Activated CD8-positive, alpha-beta T cell treated with anti-CD3 and anti-CD28 coated beads, Interleukin-2, amount 10 ng/mL, durations not matched to agents 7 days and 5 days (primary cell): ENCODE measurements around the gene DERL3. TPM values are rescaled to one million over a fixed set of nuclear protein-coding genes. Genes with fewer than 3 reads are reported as not detected.
"Not testable (repeated sequence)": the region's sequence is repeated elsewhere in the genome, so short reads cannot be mapped to it uniquely, and the experiment has no call there.

Experiments used
- ATAC-seq: fragments of 150-1000 bp; cut with Tn5 transposase; one replicate; pipeline ENCODE4 v1.10.0; 2021; ENCODE audit warnings: moderate library complexity
- CTCF ChIA-PET: fragments of 350-600 bp; sonication (Branson Sonifier 250); formaldehyde crosslinking; loops from one replicate; lab custom pipeline; 2021; ENCODE audit warnings: antibody characterized with exemption; lab: Charles Lee
- POLR2A ChIA-PET: fragments of 350-600 bp; sonication (Branson Sonifier 250); formaldehyde crosslinking; loops from one replicate; lab custom pipeline; 2021; ENCODE audit warnings: antibody characterized with exemption; lab: Charles Lee
- DNase-seq: peaks from one replicate; pipeline ENCODE4 v3.0.0-alpha.2; 2020
- H3K27ac Mint-ChIP-seq: one replicate; pipeline ENCODE4 v1.8.0; 2021; ENCODE audit warnings: mild to moderate bottlenecking, mixed read lengths
- H3K27me3 Mint-ChIP-seq: one replicate; pipeline ENCODE4 v1.8.0; 2021; ENCODE audit warnings: low read depth, mixed read lengths
- H3K36me3 Mint-ChIP-seq: one replicate; pipeline ENCODE4 v1.8.0; 2021; ENCODE audit warnings: low read depth, mixed read lengths
- H3K4me1 Mint-ChIP-seq: one replicate; pipeline ENCODE4 v1.8.0; 2021; ENCODE audit warnings: low read depth, mixed read lengths
- H3K4me3 Mint-ChIP-seq: one replicate; pipeline ENCODE4 v1.8.0; 2021; ENCODE audit warnings: mild to moderate bottlenecking, mixed read lengths
- H3K9me3 Mint-ChIP-seq: one replicate; pipeline ENCODE4 v1.8.0; 2022; ENCODE audit warnings: mixed read lengths; ENCODE audit not compliant: insufficient read depth
- total RNA-seq, 2 experiments: library from RNA; stranded (reverse); gene quantifications; one replicate each; pipeline ENCODE4 v1.2.3, GENCODE V29; 2021

Gene DERL3
- total RNA-seq, 2 experiments from 2014 or later, result 8.1 to 10.0 TPM

DNA sequence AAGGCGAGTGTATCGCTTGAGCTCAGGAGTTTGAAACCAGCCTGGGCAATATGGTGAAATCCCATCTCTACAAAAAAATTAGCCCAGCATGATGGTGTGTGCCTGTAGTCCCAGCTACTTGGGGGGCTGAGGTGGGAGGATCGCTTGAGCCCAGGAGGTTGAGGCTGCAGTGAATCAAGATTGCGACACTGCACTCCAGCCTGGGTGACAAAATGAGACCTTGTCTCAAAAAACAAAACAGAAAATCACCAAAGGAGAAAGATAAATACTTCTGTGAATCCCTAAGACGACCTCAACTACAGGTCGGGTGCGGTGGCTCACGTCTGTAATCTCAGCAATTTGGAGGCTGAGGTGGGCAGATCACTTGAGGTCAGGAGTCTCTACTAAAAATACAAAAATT lies 21.4 kb upstream of the DERL3 start:
- H3K36me3 Mint-ChIP-seq, H3K4me3 Mint-ChIP-seq, H3K27me3 Mint-ChIP-seq, POLR2A ChIA-PET, ATAC-seq, H3K9me3 Mint-ChIP-seq, H3K27ac Mint-ChIP-seq, DNase-seq: not testable (repeated sequence)
- H3K4me1 Mint-ChIP-seq, result peaks cover 20% of the 10 kb centered on the region
- CTCF ChIA-PET, result interaction anchor here (3.8 to 4.9 kb wide), 2 partner anchors 11 to 34 kb away, joined by 42 to 54 read pairs; partner anchors contain the start of gene MIF

DNA sequence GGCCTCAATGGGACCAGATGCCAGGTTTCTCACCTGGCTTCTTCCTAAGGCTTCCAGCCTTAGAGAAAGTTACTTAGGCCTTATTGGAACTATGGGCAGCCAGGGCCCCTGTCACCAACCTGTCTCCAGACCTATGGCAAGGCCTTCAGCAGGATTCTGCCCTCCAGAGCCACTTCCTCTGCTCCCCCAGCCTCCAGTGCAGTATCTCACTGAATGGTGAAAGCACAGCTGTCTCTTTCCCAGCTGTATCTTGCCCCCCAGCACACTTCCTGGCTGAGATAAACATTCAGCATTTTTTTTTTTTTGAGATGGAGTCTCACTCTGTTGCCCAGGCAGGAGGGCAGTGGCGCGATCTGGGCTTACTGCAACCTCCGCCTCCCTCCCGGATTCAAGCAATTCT lies 20.4 kb upstream of the DERL3 start:
- ChIA-PET CTCF (interaction anchor here (2.0 to 4.9 kb wide), 4 partner anchors 10 to 89 kb away, joined by 5 to 54 read pairs (median 26); partner anchors contain the start of gene MIF), POLR2A (interaction anchor here (0.6 to 3.2 kb wide), 2 partner anchors 14 to 35 kb away, joined by 3 to 21 read pairs; partner anchors contain the start of gene MIF)
- no peaks in the 10 kb centered on the region for H3K27me3 Mint-ChIP-seq
- H3K4me1 Mint-ChIP-seq, result peaks cover 20% of the 10 kb centered on the region
- no peak for ATAC-seq
- peak overlapping the region; percentile 89 for H3K4me3 Mint-ChIP-seq
- no peaks in the 10 kb centered on the region for H3K9me3 Mint-ChIP-seq
- no peak overlapping the region for H3K27ac Mint-ChIP-seq
- H3K36me3 Mint-ChIP-seq, result no peaks in the 10 kb centered on the region
- DNase-seq, result no peak

DNA sequence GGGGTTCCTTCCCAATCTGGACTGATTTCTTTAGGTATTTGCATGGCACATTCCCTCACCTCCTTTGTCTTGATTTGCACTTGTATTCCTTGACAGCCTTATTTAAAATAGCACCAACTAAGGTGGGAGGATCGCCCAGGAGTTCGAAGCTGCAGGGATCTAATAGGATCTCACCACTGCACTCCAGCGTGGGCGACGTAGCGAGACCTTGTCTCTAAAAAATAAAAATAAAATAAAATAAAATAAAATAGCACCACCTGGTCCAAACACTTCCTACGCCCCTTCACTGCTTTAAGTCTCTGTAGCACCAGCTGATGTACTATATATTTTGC lies 19.6 kb upstream of the DERL3 start:
- no peak for ATAC-seq
- H3K27ac Mint-ChIP-seq, result peak overlapping the region; percentile 88
- no peaks in the 10 kb centered on the region for H3K27me3 Mint-ChIP-seq
- ChIA-PET CTCF (interaction anchor here (0.7 to 4.9 kb wide), 6 partner anchors 9 to 252 kb away, joined by 3 to 54 read pairs (median 7); partner anchors contain the start of gene MIF), POLR2A (interaction anchor here (0.6 to 3.2 kb wide), 4 partner anchors 14 to 638 kb away, joined by 3 to 21 read pairs (median 4); partner anchors contain the start of gene MIF)
- peaks cover 20% of the 10 kb centered on the region for H3K4me1 Mint-ChIP-seq
- H3K9me3 Mint-ChIP-seq, result no peaks in the 10 kb centered on the region
- no peaks in the 10 kb centered on the region for H3K36me3 Mint-ChIP-seq
- no peak for DNase-seq
- H3K4me3 Mint-ChIP-seq, result peak overlapping the region; percentile 89

DNA sequence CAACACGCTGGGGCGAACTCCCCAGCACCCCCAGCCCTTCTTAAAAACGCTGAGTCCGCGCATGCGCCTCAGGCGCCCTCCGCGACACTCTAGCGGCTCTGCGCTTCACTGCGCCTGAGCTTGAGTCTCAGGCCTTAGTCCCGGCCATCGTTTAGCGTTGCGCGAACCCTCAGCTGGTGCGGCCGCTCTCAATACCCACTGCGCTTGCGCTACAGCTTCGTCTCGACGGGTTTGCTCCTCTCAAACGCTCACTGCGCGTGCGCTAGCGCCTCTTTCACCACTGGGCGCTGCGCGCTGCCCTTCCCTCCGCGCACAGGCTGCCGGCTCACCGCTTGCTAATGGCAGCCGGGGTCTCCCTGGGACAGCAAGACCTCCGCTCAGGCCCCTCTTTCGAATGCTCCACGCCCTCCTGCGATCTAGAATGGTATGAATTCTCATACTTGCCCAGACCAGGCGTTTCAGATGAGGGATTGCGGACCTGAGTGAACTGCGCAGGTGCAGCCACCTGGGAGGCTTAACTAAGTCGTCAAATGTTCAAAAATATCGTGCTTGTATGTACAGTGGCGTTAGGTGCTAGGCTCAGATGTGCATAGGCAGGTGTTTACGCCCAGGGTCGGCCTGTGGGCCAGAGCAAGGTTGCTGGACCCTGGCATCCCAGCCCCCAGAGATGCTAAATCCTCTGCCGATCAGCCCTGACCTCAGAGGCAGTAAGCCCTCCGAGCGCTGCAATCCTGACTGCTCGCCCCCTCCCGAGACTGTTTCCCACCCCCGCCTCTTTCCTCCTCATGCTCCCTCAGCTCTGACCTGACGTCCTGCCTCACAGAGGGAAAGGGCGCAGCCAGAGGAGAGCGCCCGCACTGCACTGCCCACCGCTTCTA lies 19.0 kb upstream of the DERL3 start, which contains the start of gene SLC2A11:
SLC2A11 (plus strand) TSS at position 270 of the 878 bp plus-strand sequence; CDS start at position 395, 125 bp downstream.
- ATAC-seq (peak; percentile 99), DNase-seq (peak; percentile 97)
- H3K36me3 Mint-ChIP-seq, result no peaks in the 10 kb centered on the region
- H3K9me3 Mint-ChIP-seq, result no peaks in the 10 kb centered on the region
- H3K27ac Mint-ChIP-seq, result peak within 1 kb of the TSS; percentile 88
- H3K4me1 Mint-ChIP-seq, result peaks cover 20% of the 10 kb centered on the region
- H3K4me3 Mint-ChIP-seq, result peak within 1 kb of the TSS; percentile 89
- no peaks in the 10 kb centered on the region for H3K27me3 Mint-ChIP-seq
- ChIA-PET CTCF (interaction anchor here (0.6 to 4.9 kb wide), 18 partner anchors 9 to 299 kb away, joined by 3 to 54 read pairs (median 3); partner anchors contain the start of genes CHCHD10 and MIF), POLR2A (interaction anchor here (0.6 to 3.2 kb wide), 12 partner anchors 12 to 638 kb away, joined by 3 to 21 read pairs (median 4); partner anchors contain the start of genes DERL3 and MIF)

DNA sequence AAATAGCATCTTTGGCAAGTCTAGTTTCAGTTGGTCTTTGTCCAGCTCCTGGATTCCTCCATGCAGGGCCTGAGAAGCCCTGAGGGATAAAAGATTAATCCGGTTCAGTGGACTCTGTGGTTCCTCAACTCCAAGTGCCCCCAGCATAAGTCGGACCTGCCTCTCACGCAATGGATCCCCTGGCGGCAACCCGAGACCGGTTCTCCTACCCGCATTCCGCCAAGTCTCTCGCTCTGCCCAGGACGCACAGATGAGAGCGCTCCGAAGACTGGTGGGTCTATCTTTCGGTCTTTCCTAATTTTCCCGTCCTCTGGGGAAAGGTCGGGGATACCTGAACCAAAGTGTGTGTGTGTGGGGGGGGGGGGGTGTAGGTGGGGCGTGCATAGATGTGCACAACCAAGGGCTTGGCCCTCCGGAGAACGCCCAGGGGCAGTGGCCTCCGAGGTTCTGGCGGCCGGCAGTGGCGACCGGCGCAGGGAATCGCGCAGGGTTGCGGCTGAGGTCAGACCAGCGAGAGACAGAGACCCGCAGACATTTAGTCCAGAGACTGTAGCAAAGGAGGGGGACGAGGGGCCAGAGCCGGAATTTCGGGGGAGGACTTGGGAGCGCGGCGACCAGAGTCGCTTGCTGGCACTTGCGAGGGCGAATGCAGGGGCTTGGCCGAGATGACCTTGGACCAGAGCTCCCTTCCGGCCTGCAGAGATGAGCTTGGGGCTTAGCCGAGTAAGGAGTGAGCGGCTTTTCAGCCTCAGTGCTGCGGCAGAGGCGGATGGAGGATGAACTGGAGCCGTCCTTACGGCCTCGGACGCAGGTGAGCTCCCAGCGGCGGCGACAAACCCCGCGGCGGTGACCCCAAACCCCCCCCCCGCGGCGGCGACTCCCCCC lies 18.2 kb upstream of the DERL3 start:
- DNase-seq, result peak; percentile 43
- no peaks in the 10 kb centered on the region for H3K36me3 Mint-ChIP-seq
- no peaks in the 10 kb centered on the region for H3K9me3 Mint-ChIP-seq
- ChIA-PET POLR2A (interaction anchor here (0.6 to 3.2 kb wide), 11 partner anchors 11 to 90 kb away, joined by 3 to 21 read pairs (median 4); partner anchors contain the start of genes DERL3 and MIF), CTCF (interaction anchor here (0.6 to 4.9 kb wide), 16 partner anchors 8 to 300 kb away, joined by 3 to 54 read pairs (median 4); partner anchors contain the start of genes CHCHD10 and MIF)
- peaks cover 20% of the 10 kb centered on the region for H3K4me1 Mint-ChIP-seq
- H3K4me3 Mint-ChIP-seq, result peak overlapping the region; percentile 89
- H3K27ac Mint-ChIP-seq, result peak overlapping the region; percentile 77
- ATAC-seq, result peak; percentile 50
- H3K27me3 Mint-ChIP-seq, result peaks cover 4% of the 10 kb centered on the region

DNA sequence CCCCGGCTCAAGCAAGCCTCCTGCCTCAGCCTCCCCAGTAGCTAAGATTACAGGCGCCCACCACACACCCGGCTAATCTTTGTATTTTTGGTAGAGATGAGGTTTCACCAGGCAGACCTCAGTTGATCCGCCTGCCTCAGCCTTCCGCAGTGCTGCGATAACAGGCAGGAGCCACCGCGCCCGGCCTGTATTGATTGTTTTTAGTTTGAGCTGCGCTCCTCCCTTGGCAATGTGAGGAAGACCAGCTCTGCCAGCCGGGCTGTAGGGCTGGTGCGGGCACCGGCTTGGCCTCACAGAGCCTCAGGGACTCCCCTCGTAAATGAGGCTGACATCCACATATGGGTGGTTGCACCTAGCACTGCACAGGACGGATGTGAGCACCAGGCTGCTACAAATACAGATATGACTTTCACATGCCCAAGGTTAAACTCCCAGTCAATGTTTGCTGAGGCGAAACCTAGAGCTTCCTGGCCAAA lies 11.4 kb upstream of the DERL3 start:
- Mint-ChIP-seq H3K9me3 (no peaks in the 10 kb centered on the region), H3K27ac (no peak overlapping the region), H3K36me3 (no peaks in the 10 kb centered on the region), H3K4me3 (no peak overlapping the region), H3K4me1 (peaks cover 20% of the 10 kb centered on the region), H3K27me3 (peaks cover 14% of the 10 kb centered on the region)
- ATAC-seq (no peak), DNase-seq (no peak)
- ChIA-PET CTCF (interaction anchor here (0.6 to 3.3 kb wide), 32 partner anchors 8 to 438 kb away, joined by 3 to 42 read pairs (median 4); partner anchors contain the start of genes CHCHD10, DERL3, MIF and MMP11), POLR2A (interaction anchor here (0.7 kb wide), 1 partner anchor 664 kb away, joined by 3 read pairs; no protein-coding TSS in a partner anchor)

DNA sequence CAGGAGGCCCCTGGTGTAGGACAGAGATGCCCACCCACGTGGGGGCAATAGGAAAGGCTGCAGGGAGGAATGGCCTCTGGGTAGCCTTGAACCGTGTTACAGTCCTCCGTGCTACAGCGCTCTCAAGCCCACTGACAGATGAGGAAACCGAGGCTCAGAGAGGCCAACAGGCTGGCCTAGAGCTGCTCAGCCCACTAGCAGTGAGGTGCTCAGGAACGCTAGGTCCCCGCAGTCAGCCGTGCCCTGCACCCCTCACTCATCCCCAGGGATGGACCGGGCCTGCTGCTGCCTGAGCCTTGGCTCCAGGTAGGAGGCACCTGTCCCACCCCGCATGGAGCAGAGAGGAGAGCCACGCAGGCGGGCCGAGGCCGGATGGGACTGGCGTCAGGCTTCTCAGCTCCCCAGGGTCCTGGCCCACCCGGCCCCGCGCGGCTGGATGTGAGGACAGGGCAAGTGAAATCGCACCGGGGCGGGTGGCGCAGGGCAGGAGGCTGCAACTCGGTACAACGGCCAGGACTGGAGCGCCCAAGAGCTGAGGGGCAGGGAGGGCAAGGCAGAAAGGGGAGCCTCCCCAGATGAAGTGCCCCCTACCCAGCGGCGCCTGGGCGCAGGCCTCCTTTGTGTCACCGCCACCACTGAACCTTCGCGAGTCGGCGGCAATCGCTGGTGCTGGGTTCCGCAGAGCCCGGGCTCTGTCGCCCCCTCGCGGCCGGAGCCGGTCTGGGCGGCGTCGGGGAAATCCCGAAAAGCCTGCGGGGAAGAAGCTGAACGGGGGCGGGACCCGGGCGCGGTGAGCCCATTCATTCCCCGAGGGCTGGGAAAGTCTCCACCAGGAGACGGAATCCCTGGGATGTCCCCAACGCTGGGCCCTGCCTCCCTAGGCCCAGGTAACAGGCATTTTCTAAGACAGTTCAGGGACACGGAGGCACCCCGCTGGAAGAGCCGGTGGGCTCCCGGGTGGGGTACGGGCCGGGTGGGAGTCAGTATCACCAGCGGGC lies 10.5 kb upstream of the DERL3 start:
- H3K4me3 Mint-ChIP-seq, result no peak overlapping the region
- POLR2A ChIA-PET, result interaction anchor here (0.7 kb wide), 2 partner anchors 82 to 665 kb away, joined by 3 read pairs; no protein-coding TSS in a partner anchor

DNA sequence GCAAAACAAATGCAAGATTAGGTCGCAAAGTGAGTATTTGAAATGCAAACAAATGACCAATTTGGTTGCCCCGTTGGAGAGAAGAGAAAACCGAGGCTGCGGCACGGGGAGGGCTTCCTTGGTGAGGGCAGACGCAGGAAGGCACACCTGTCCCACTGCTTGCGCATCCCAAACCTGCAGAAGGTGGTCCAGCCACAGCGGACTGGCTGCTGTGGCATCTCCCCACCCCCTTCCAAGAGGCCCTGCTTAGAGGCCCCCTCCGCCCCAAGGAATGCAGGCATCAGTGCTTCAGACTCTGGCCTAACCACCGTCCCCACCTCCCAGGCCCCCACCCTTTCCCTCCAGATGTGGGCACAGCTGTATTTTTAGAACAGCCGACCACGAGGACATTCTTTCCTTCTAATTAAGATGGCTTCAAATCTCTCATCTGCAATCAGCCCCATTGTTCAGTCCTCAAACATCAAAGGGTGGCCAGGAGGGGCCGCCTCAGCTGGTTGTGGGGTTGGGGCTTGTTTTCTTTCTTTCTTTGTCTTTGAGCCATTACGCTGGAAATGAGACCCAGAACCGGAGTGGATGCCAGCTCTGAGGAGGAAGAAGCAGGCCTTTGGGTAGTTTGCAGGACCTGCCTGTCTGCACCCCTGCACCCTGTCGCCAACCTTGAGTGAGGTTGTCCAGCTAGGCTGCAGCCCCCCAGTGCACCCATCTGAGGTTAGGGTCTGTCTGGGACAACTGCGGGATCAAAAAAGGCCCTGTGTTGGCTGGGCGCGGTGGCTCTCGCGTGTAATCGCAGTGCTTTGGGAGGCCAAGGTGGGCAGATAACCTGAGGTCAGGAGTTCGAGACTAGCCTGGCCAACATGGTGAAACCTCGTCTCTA lies 9.4 kb upstream of the DERL3 start:
- no peak for ATAC-seq
- H3K27ac Mint-ChIP-seq, result no peak overlapping the region
- ChIA-PET POLR2A (no interaction called here), CTCF (interaction anchor here (1.1 to 3.3 kb wide), 5 partner anchors 10 to 208 kb away, joined by 3 to 42 read pairs (median 15); partner anchors contain the start of gene SLC2A11)
- DNase-seq, result no peak
- H3K36me3 Mint-ChIP-seq, result no peaks in the 10 kb centered on the region
- H3K9me3 Mint-ChIP-seq, result no peaks in the 10 kb centered on the region
- peaks cover 14% of the 10 kb centered on the region for H3K27me3 Mint-ChIP-seq
- peaks cover 27% of the 10 kb centered on the region for H3K4me1 Mint-ChIP-seq
- H3K4me3 Mint-ChIP-seq, result no peak overlapping the region

More for the DNA sequence above, 10.5 kb upstream of the DERL3 start:
- Mint-ChIP-seq H3K9me3 (no peaks in the 10 kb centered on the region), H3K36me3 (no peaks in the 10 kb centered on the region), H3K4me1 (peaks cover 27% of the 10 kb centered on the region), H3K27ac (no peak overlapping the region), H3K27me3 (peaks cover 14% of the 10 kb centered on the region)
- peak; percentile 89 for DNase-seq
- ATAC-seq, result peak; percentile 88
- CTCF ChIA-PET, result interaction anchor here (0.6 to 3.3 kb wide), 33 partner anchors 9 to 437 kb away, joined by 3 to 42 read pairs (median 4); partner anchors contain the start of genes CHCHD10, DERL3, MIF and MMP11

DNA sequence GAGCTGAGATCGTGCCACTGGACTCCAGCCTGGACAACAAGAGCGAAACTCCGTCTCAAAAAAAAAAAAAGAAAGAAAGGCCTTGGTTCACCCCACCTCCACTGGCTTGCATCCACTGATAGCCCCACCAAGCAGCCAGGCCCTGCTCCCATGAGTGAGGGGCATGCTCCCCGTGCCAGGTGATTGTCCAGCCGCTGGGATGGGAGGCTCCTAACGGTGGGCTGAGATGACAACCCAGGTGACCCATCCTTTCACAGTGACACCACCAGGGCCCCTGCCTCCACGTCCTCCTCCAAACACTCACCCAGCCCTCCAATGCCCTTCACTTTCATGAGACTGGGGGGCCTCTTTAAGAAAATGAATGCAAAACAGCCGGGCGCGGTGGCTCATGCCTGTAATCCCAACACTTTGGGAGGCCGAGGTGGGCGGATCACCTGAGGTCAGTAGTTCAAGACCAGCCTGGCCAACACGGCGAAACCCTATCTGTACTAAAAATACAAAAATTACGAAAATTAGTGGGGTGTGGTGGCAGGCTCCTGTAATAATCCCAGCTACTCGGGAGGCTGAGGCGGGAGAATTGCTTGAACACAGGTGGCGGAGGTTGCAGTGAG lies 8.6 kb upstream of the DERL3 start:
- ChIA-PET CTCF (interaction anchor here (1.2 to 3.5 kb wide), 3 partner anchors 11 to 76 kb away, joined by 3 to 42 read pairs (median 13); partner anchors contain the start of gene SLC2A11), POLR2A (interaction anchor here (1.1 kb wide), 1 partner anchor 80 kb away, joined by 3 read pairs; the partner anchor contains the start of gene CHCHD10)
- Mint-ChIP-seq H3K9me3 (no peaks in the 10 kb centered on the region), H3K27ac (no peak overlapping the region), H3K4me3 (no peak overlapping the region), H3K4me1 (peaks cover 27% of the 10 kb centered on the region), H3K36me3 (no peaks in the 10 kb centered on the region), H3K27me3 (peaks cover 13% of the 10 kb centered on the region)
- DNase-seq, result no peak
- no peak for ATAC-seq
